Lower lobe of right lung (tissue), 2 donors: ENCODE results near the gene TENT4B. TPM values are rescaled to one million over a fixed set of nuclear protein-coding genes. Genes with fewer than 3 reads are reported as not detected.

Experiments
- ATAC-seq, 2 donors: fragments of 200-7000 bp; cut with Tn5 transposase; one replicate each; pipeline ENCODE4 v1.9.1; 2020 to 2022; ENCODE audit warnings: mild to moderate bottlenecking in 2 of 2, moderate library complexity in 2 of 2
- DNase-seq: peaks from one replicate; pipeline ENCODE4 v3.0.0-alpha.2; 2020
- H3K27ac ChIP-seq: fragments of 200-600 bp; one replicate; pipeline ENCODE4 v1.8.0; 2022
- H3K27me3 ChIP-seq: fragments of 200-600 bp; one replicate; pipeline ENCODE4 v1.8.0; 2022; ENCODE audit warnings: low read depth
- H3K36me3 ChIP-seq: fragments of 200-600 bp; one replicate; pipeline ENCODE4 v1.8.0; 2022; ENCODE audit warnings: mild to moderate bottlenecking
- H3K4me1 ChIP-seq: fragments of 200-600 bp; one replicate; pipeline ENCODE4 v1.8.0; 2022
- H3K4me3 ChIP-seq: fragments of 200-600 bp; one replicate; pipeline ENCODE4 v1.8.0; 2022; ENCODE audit warnings: mild to moderate bottlenecking
- H3K9me3 ChIP-seq: fragments of 200-600 bp; one replicate; pipeline ENCODE4 v1.8.0; 2022
- intact Hi-C: fragments of 100-400 bp; cut with DNase I; formaldehyde crosslinking; loops from one replicate; pipeline ENCODE4 v1.11.0; 2022
- total RNA-seq: library from RNA; stranded (reverse); fragmentation: NEBNext Ultra II Directional; extraction: Animal tissue kit (Norgen Biotek cat#: 25700); gene quantifications from one replicate; pipeline ENCODE4 v1.2.1, GENCODE V29; 2021
- TF ChIP-seq, protein P1 (sequence below): fragments of 200-600 bp; IDR thresholded peaks from one replicate; pipeline ENCODE4 v1.8.0; 2022; ENCODE audit warnings: antibody characterized with exemption, mild to moderate bottlenecking
- donor health status: DM: no; HTN: yes; CAD: no; lungs with severe emphysema.

Gene TENT4B
- total RNA-seq, 1 donor from 2014 or later = 12.8 TPM

DNA sequence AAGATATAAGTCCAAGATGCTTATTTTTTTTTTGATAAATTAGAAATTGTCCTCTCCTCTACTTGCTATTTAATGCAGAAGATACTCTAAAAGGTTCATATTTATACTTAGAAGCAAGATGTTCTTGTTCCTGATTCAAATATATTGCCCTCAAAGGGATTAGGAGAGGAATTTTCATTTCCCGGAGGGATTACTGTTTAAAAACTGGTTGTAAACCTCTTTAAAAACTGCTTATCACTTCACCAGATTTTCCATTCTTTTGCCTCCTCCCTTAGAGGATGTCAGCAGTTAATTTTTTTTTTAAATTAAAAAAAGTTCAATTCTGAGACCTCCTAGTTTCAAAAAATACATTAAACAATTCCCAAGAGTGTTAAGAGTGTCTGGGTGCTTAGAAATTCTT, 2.8 kb downstream of the TENT4B start:
- no peak overlapping the region for H3K27ac ChIP-seq
- H3K27me3 ChIP-seq = no peaks in the 10 kb centered on the region
- no peak for DNase-seq
- intact Hi-C loops = no loop called here
- H3K4me1 ChIP-seq = peaks cover 34% of the 10 kb centered on the region
- peak overlapping the region; percentile 72 for H3K4me3 ChIP-seq
- TF ChIP-seq, protein P1, sequence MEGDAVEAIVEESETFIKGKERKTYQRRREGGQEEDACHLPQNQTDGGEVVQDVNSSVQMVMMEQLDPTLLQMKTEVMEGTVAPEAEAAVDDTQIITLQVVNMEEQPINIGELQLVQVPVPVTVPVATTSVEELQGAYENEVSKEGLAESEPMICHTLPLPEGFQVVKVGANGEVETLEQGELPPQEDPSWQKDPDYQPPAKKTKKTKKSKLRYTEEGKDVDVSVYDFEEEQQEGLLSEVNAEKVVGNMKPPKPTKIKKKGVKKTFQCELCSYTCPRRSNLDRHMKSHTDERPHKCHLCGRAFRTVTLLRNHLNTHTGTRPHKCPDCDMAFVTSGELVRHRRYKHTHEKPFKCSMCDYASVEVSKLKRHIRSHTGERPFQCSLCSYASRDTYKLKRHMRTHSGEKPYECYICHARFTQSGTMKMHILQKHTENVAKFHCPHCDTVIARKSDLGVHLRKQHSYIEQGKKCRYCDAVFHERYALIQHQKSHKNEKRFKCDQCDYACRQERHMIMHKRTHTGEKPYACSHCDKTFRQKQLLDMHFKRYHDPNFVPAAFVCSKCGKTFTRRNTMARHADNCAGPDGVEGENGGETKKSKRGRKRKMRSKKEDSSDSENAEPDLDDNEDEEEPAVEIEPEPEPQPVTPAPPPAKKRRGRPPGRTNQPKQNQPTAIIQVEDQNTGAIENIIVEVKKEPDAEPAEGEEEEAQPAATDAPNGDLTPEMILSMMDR = no peak
- ATAC-seq = no peak
- no peaks in the 10 kb centered on the region for H3K9me3 ChIP-seq
- no peaks in the 10 kb centered on the region for H3K36me3 ChIP-seq

DNA sequence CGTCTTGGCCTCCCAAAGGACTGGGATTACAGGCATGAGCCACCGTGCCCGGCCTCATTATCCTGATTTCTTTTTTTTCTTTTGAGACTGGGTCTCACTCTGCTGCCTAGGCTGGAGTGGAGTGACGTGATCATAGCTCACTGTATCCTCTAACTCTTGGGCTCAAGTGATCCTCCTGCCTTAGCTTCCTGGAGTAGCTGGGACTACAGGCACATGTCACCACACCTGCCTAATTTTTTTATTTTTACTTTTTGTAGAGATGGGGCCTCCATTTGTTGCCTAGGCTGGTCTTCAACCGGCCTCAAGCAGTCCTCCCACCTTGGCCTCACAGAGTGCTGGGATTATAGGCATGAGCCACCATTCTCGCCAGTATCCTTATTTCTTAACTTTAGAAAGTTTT, 3.5 kb downstream of the TENT4B start:
- Histone ChIP-seq H3K36me3 (no peaks in the 10 kb centered on the region), H3K9me3 (no peaks in the 10 kb centered on the region), H3K4me1 (peaks cover 40% of the 10 kb centered on the region), H3K4me3 (peak overlapping the region; percentile 72), H3K27ac (no peak overlapping the region), H3K27me3 (no peaks in the 10 kb centered on the region)
- intact Hi-C loops = no loop called here
- DNase-seq (no peak), ATAC-seq (no peak)
- TF ChIP-seq, protein P1 = no peak

DNA sequence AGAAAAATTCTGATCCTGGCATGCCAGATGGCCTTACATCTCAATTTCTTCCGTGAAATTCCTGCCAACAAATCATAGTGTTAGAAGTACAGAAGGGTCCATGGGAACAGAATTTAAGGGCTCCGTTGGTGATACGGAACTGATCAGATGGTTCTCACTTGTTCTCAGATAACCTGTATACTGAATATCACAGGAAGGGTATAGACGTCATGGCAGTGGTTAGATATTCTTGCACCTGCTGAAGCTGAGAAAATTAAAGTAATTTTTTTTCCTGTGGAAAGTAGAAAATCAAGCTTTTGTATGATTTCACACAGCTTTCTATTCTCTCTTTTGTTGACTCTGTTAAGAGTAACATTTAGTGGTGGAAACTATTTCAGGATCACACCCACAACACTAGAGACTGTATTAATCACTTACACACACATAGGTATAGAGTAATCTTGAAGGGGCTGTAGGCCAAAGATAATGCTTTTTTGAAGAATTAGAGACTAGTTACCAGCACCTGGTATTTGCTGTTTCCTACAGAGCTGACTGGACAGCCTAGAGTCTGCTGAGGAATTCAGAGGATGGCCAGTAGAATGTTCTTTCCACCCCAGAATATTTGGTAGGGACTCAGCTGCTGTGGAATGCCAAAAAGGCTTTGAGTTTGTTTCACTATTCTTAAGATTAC, 7.5 kb downstream of the TENT4B start:
- peak in 1 of 2 donors; percentile 49 for ATAC-seq
- H3K4me1 ChIP-seq = peaks cover 36% of the 10 kb centered on the region
- peak overlapping the region; percentile 1 for H3K27ac ChIP-seq
- no peaks in the 10 kb centered on the region for H3K36me3 ChIP-seq
- intact Hi-C loops = no loop called here
- H3K27me3 ChIP-seq = no peaks in the 10 kb centered on the region
- no peak for DNase-seq
- TF ChIP-seq, protein P1 = no peak
- H3K9me3 ChIP-seq = no peaks in the 10 kb centered on the region
- no peak overlapping the region for H3K4me3 ChIP-seq

DNA sequence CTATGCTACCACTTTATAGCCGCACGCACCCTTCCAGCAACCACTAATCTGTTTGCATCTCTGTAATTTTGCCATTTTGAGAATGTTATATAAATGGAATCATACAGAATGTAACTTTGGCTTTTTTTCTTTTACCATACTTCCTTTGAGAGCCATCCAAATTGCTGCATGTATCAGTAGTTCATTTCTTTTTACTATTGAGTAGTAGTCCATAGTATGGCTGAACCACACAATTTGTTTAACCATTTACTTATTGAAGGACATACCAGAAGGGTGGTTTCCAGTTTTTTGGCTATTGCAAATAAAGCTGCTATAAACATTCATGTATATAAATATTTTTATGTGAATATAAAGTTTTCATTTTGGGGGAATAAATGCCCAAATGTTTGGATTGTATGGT, 8.8 kb downstream of the TENT4B start:
- Histone ChIP-seq H3K4me1 (peaks cover 31% of the 10 kb centered on the region), H3K36me3 (no peaks in the 10 kb centered on the region), H3K27me3 (no peaks in the 10 kb centered on the region), H3K9me3 (no peaks in the 10 kb centered on the region), H3K4me3 (no peak overlapping the region), H3K27ac (no peak overlapping the region)
- ATAC-seq (no peak), DNase-seq (no peak)
- TF ChIP-seq, protein P1 = no peak
- intact Hi-C loops = no loop called here

DNA sequence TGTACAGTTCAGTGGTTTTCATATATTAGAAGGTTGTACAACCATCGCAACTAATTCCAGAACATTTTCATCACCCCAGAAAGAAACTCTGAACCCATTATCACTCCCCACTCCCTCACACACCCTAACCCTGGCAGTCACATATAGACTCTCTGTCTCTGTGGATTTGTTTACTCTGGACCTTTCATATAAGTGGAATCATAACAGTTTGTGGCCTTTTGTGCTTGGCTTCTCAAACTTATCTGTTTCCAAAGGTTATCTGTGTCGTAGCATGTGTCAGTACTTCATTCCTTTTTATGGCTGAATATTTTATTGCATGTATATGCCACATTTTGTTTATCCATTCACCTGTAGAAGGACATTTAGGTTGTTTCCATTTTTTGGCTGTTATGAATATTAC, 12.4 kb downstream of the TENT4B start:
- H3K27me3 ChIP-seq = no peaks in the 10 kb centered on the region
- intact Hi-C loops = no loop called here
- peaks cover 40% of the 10 kb centered on the region for H3K4me1 ChIP-seq
- ATAC-seq (no peak), DNase-seq (no peak)
- H3K4me3 ChIP-seq = no peak overlapping the region
- TF ChIP-seq, protein P1 = no peak
- H3K9me3 ChIP-seq = no peaks in the 10 kb centered on the region
- no peaks in the 10 kb centered on the region for H3K36me3 ChIP-seq
- no peak overlapping the region for H3K27ac ChIP-seq
